GM21390 (cell line): Measurements from ENCODE around the gene FAM131C.
"Not testable (repeated sequence)": the region's sequence is repeated elsewhere in the genome, so short reads cannot be mapped to it uniquely, and the experiment has no call there.

Source experiments
- ATAC-seq: cut with Tn5 transposase; IDR thresholded peaks from one replicate; pipeline ENCODE4 v1.9.1; 2021; ENCODE audit not compliant: unreplicated experiment

The FAM131C gene

GRCh38 chr1:16077406-16078245 lies 4.2 kb upstream of the FAM131C start:
- ATAC-seq: no peak

GRCh38 chr1:16076865-16077238 lies 3.4 kb upstream of the FAM131C start:
- ATAC-seq: no peak

GRCh38 chr1:16076031-16076864 lies 2.8 kb upstream of the FAM131C start:
- no peak for ATAC-seq

GRCh38 chr1:16075337-16076030 lies 2.0 kb upstream of the FAM131C start:
- no peak for ATAC-seq

GRCh38 chr1:16074217-16074616 lies 766 bp upstream of the FAM131C start:
- no peak for ATAC-seq

- no peak for ATAC-seq
Observed at GRCh38 chr1:16072616-16073484, 601 bp downstream of the FAM131C start.

GRCh38 chr1:16072095-16072494 lies 1.4 kb downstream of the FAM131C start:
- ATAC-seq: no peak

GRCh38 chr1:16071614-16072013 lies 1.8 kb downstream of the FAM131C start:
- no peak for ATAC-seq

- ATAC-seq: no peak
Observed at GRCh38 chr1:16070640-16071355, 2.7 kb downstream of the FAM131C start.

- no peak for ATAC-seq
Observed at GRCh38 chr1:16068356-16069270, 4.8 kb downstream of the FAM131C start.

GRCh38 chr1:16067933-16068332 lies 5.5 kb downstream of the FAM131C start:
- no peak for ATAC-seq

- ATAC-seq: no peak
Observed at GRCh38 chr1:16067127-16067768, 6.2 kb downstream of the FAM131C start.

- ATAC-seq: no peak
Observed at GRCh38 chr1:16066245-16066644, 7.2 kb downstream of the FAM131C start.

GRCh38 chr1:16065269-16065576 lies 8.2 kb downstream of the FAM131C start:
- ATAC-seq: no peak

GRCh38 chr1:16064536-16065268 lies 8.7 kb downstream of the FAM131C start:
- no peak for ATAC-seq

GRCh38 chr1:16063921-16064320 lies 9.5 kb downstream of the FAM131C start:
- no peak for ATAC-seq

GRCh38 chr1:16063226-16063829 lies 10.1 kb downstream of the FAM131C start:
- ATAC-seq: no peak

- ATAC-seq: not testable (repeated sequence)
Observed at GRCh38 chr1:16062687-16063075, 10.8 kb downstream of the FAM131C start.
